Mucosa of descending colon (tissue), 3 donors: Measurements from ENCODE around the gene NELFA. TPM values are rescaled to one million over a fixed set of nuclear protein-coding genes. Genes with fewer than 3 reads are reported as not detected.

Source experiments
- ATAC-seq: fragments of 200-7000 bp; cut with Tn5 transposase; one replicate; pipeline ENCODE4 v1.9.1; 2020; ENCODE audit warnings: mild to moderate bottlenecking, moderate library complexity
- DNase-seq, 3 donors: peaks; one replicate each; pipeline ENCODE4 v3.0.0-alpha.2; 2020
- H3K36me3 ChIP-seq: fragments of 200-600 bp; one replicate; pipeline ENCODE4 v1.8.0; 2021; ENCODE audit warnings: low read depth, mild to moderate bottlenecking
- H3K4me1 ChIP-seq: fragments of 200-600 bp; one replicate; pipeline ENCODE4 v1.8.0; 2021; ENCODE audit warnings: low read depth, mild to moderate bottlenecking
- H3K4me3 ChIP-seq: fragments of 200-600 bp; one replicate; pipeline ENCODE4 v1.8.0; 2021; ENCODE audit warnings: mild to moderate bottlenecking
- H3K9me3 ChIP-seq: fragments of 200-600 bp; one replicate; pipeline ENCODE4 v1.8.0; 2021; ENCODE audit warnings: mild to moderate bottlenecking
- CTCF ChIP-seq: fragments of 200-600 bp; IDR thresholded peaks from one replicate; pipeline ENCODE4 v1.8.0; 2022; ENCODE audit warnings: antibody characterized with exemption, mild to moderate bottlenecking
- intact Hi-C, 2 donors: fragments of 100-400 bp; cut with DNase I in 1 of 2; cut with micrococcal nuclease in 1 of 2; formaldehyde crosslinking; loops; one replicate each; pipeline versions ENCODE4 v1.11.0 to v1.11.1; 2022; cut with DNase I, micrococcal nuclease
- total RNA-seq, 3 donors: library from RNA; stranded (reverse); fragmentation: NEBNext Ultra II Directional in 2 of 3; extraction: Animal tissue kit (Norgen Biotek cat#: 25700) in 2 of 3; gene quantifications; one replicate each; pipeline versions ENCODE4 v1.2.1 to v1.2.4, GENCODE V29; 2021 to 2023
- donor health status: DM: no; HTN: no; CAD: no; lungs with moderate emphysema.
- donor health status: DM: no; HTN: no; CAD: no.
- donor health status: DM: no; HTN: yes; CAD: no.

The NELFA gene
- total RNA-seq, 3 donors from 2014 or later = 31.1 to 34.2 (median 31.5) TPM

GRCh38 chr4:1978741-1979476 is 29.9 kb downstream of the NELFA start:
- TF ChIP-seq CTCF = no peak
- H3K4me3 ChIP-seq = no peak overlapping the region
- DNase-seq (no peak), ATAC-seq (no peak)
- no peaks in the 10 kb centered on the region for H3K9me3 ChIP-seq
- H3K36me3 ChIP-seq = peaks cover 5% of the 10 kb centered on the region
- no peaks in the 10 kb centered on the region for H3K4me1 ChIP-seq
- intact Hi-C loops = no loop called here

- Histone ChIP-seq H3K4me3 (no peak overlapping the region), H3K36me3 (peaks cover 5% of the 10 kb centered on the region), H3K9me3 (no peaks in the 10 kb centered on the region), H3K4me1 (no peaks in the 10 kb centered on the region)
- DNase-seq = no peak
- intact Hi-C loops = no loop called here
- TF ChIP-seq CTCF = no peak
- ATAC-seq = no peak
These were observed 30.5 kb downstream of the NELFA start for GRCh38 chr4:1978226-1978625.

DNA sequence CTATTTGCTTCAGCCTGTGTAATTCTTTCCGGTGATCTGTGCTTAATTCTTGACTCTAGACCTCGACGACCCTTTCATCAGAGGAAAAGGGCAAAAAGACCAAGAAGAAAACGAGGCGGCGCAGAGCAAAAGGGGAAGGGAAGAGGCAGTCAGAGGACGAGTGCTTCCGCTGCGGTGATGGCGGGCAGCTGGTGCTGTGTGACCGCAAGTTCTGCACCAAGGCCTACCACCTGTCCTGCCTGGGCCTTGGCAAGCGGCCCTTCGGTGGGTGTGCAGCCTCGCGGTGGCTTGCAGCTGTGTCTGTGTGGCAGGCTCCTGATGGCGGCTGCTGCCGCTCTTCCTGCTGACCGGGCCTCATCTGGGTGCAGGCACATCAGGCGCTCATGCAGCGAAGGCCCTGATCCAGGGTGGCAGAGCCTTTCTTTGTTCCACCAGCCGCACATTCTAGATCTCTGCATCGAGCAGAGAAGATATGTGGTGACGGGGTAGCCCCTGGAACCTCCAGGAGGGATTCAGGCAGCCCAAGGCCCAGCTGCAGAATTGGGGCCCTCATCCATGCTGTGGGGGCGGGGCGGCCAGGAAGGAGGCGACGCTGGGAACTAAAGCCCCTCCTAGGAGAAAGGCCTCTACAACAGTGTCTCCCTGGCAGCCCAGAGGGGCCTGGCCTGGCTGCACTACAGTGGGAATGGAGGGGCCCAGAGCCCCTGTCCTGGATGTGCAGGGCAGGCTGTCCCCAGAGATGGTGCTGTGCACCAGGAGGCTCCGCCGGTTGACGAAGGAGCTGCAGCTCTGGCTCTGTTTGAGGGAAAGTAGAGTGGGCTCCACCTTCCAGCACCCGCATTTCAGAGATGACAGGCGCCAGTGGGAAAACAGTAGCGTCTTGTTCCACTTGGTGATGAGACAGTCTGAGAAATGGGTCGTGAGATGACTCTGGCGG is 32.1 kb downstream of the NELFA start:
- ATAC-seq (no peak), DNase-seq (no peak)
- Histone ChIP-seq H3K36me3 (peaks cover 5% of the 10 kb centered on the region), H3K4me3 (no peak overlapping the region), H3K4me1 (no peaks in the 10 kb centered on the region), H3K9me3 (no peaks in the 10 kb centered on the region)
- TF ChIP-seq CTCF = no peak
- intact Hi-C loops = no loop called here

- intact Hi-C loops = no loop called here
- no peak overlapping the region for H3K4me3 ChIP-seq
- DNase-seq = no peak
- TF ChIP-seq CTCF = no peak
- peaks cover 5% of the 10 kb centered on the region for H3K36me3 ChIP-seq
- no peak for ATAC-seq
- H3K4me1 ChIP-seq = no peaks in the 10 kb centered on the region
- no peaks in the 10 kb centered on the region for H3K9me3 ChIP-seq
These were observed 32.9 kb downstream of the NELFA start for GRCh38 chr4:1975880-1976279.

- peaks cover 5% of the 10 kb centered on the region for H3K36me3 ChIP-seq
- intact Hi-C loops = no loop called here
- no peaks in the 10 kb centered on the region for H3K9me3 ChIP-seq
- no peak overlapping the region for H3K4me3 ChIP-seq
- ATAC-seq = no peak
- no peak for TF ChIP-seq CTCF
- no peaks in the 10 kb centered on the region for H3K4me1 ChIP-seq
- no peak for DNase-seq
These were observed 33.4 kb downstream of the NELFA start for GRCh38 chr4:1975391-1975801.
